NCI-H2227 treated with DMSO at 0.1 percent for 48 hours (cell line): ENCODE results near the gene NGFR.

Experiments
- DNase-seq: peaks from one replicate; lab custom pipeline; 2025; lab: John Stamatoyannopoulos, UW

The NGFR gene

DNA sequence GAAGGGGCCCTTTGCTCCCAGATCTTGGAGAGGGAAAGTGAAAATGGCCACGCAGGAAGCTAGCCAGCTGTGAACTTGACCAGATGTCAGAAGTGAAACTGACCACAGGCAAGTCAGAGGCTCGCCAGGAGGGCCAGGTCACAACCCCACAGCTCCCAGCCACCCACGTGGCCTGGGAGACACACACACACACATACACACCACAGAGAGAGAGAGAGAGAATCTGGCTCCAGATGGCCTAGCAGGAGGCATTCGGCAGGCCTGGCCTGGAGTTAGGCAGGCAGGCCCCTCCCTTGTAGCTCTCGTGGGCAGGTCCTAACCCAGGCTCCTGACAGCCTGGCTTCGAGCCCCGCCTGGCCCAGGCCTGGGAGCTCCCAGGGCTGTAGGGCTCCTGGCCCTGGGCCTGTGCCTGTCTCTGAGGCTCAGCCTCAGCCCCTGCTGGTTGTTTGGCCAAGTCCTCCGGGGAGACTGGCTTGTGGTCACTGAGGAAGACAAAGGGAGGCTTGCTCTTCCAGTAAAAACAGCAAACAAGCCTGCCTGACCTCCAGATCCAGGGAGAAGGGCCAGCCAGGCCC is 20.2 kb downstream of the NGFR start:
- DNase-seq, result peak; percentile 10

DNA sequence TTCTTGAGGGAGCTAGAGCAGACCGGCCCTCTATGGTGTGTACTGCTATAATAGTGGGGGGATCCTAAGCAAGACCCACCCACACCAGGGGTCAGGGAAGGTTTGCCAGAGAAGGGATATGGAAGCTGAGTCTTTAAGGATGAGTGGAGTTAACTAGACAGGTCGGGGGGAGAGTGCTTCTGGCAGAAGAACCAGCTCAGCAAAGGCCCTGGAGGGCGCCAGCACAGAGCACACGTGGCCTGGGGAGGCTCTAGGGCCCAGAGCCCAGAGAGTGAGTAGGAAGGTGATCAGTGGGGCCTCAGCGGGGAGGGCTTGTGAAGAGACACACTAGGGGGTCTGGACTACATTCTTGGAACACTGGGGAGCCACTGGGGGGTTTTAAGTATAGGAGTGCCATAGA is 21.1 kb downstream of the NGFR start:
- DNase-seq, result no peak

DNA sequence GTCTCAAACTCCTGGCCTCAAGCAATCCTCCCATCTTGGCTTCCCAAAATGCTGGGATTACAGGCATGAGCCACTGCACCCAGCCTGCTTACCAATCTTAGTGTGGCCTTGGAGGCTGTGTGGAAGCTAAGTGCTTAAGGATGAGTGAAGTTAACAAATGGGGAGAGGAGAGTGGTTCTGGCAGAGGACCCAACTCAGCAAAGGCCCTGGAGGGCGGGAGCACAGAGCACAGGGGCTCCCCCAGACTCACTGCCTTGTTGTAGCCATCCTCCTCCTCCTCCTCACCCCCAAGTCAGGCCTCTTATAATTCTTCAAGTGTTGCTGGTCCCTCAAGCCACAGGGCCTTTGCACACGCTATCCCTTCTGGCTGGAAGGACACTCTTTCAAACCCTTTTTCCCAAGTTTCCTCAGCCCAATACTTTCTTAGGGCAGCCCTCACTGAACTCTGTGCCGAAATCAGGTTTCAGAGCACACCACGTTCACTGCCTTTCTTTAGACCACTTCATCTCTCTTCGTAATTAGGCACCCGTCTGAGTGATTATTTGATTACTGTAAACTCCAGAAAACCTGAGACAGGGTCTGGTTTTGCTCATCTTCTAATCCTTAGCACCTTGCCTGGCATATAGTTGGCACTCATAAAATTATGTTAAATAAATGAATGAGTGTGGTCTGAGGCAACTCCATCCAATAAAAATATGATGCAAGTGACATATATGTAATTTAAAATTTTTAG is 23.4 kb downstream of the NGFR start:
- DNase-seq, result no peak

DNA sequence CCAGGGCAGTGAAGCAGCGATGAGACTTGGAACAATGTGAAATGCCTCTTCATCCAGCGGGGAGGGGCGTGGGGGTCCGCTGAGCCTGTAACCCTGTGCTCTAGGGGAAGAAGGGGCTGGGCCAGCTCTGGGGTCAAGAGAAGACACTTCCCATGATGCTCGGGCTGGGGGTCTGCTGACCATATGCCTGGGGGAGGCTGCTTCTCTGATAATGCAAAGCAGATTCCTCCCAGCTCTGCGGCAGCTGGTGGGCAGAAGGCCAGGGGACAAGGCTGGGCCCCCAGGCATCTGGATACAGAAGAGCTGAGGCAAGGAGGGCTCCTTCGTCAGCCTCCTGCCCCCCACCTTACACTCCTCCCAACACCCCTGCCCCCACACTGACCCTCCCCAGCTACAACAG is 24.7 kb downstream of the NGFR start:
- DNase-seq, result no peak

DNA sequence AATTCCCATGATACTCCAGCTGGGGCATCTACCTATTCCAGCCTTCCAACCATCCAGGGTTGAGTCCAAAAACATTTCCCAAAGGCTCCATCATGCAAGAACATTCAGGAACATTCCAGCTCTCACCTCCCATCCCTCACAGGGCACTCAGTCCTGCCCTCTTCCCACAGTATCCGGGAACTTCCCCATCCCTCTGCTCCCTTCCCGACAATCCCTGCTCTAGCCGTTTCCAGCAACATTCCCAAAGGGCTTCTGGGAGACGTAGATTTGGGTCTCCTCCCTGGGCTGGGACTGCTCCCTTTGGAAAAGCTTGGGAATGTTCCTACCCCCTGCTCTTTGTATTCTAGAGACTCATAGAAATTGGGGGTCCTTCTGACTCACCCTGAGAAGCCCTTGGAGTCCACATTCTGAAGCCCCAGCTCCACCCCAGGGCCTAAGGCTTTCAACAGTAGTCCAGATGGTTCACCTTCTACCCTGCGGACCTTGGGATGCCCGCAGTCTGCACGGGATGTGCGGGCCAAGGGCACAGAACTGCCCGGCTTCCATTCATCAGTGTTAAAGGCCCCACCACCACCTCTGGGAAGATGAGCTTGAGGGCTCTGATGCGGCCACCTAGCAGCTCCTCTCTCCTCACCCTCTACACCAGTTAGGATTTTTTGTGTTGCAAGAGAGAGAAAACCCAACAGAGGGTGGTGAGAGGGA is 25.4 kb downstream of the NGFR start:
- no peak for DNase-seq

DNA sequence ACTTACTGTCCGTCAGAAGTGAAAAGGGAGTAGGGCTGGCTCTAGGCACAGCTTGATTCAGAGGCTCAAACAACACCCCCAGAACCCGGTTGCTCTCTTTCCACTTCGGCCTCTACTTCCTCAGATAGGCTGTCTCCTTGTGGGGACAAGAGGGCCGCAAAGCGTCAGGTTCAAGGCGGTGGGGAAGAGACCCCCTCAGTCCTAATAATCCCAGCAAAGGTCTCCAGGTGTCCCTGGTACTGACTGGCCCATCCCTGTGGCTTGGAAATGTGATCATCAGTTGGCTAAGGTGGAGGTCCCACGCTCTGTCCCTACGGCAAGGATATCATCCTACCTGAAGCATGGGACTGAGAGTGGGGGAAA is 26.0 kb downstream of the NGFR start:
- DNase-seq, result no peak

DNA sequence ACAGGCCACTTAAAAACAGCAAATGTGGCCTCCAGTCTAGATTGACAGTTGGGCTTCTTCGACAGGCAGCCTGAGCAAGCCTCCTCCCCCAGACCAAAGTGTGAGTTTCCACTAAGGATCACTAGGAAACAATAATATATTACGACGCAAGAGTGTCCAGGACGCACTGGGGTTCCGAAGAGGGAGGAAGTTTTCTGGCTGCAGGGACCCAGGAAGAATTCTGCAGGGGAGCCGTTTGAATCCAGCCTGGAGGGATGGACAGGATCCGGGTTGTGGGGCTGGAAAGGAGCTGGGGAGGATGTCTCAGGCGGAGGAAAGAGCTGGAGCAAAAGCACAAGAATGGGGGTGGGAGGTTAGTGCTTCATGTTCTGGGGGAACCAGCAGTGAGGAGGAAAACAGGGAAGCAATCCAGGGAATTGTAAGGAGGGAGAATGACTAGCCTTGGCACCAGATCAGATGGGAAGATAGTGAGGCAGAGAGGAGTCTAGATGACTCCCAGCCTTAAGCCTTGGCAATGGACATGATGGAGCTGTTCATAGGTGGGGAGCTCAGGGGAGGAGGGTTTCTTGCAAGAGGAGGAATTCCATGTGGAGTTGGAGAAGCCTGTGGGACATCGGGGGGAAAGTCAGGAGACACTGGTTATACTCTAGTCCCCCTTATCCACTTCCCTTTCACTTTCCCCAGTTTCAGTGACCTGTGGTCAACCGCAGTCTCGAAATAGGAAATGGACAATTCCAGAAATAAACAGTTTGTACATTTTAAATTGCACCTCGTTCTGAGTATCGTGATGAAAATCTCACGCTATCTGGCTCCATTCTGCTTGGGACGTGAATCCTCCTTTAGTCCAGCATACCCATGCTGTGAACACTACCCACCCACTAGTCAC is 26.6 kb downstream of the NGFR start:
- DNase-seq, result no peak

DNA sequence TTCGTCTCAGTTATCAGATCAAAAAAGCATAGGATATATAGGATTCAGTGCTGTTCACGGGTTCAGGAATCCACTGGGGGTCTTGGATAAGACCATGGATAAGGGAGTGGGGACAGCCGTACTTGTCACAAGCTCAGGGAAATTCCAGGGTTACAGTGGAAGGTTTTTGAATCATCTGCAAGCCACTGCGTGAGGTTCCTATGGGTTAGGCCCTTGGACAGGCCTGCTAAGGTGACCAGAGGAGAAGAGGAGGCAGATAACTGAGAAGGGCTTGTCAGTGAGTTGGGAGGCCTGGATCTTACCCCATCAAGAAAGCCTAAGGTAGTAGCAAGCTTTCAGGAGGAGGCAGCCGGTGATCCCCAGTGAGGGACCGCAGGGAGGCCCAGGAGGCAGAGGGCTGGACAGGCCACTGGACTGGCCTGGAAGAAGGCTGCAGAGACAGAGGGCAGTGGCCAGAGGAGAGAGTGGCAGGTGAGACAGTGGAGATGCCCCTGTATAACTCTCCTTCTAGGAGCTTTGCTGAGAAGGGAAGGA is 27.3 kb downstream of the NGFR start:
- no peak for DNase-seq

DNA sequence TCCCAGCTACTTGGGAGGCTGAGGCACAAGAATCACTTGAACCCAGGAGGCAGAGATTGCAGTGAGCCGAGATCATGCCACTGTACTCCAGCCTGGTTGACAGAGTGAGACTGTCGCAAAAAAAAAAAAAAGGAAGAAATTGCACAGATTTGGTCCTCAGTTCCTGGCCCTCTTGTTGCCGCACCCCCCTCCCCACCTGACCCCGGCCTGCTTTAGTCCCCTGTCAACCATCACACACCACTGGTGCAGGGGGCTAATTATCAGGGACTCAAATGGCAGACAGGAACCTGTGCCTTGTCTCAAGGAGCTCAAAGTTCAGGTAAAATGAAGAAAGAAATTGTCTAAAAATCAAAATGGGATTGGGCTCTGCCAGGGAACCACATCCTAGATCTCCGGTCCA is 28.1 kb downstream of the NGFR start:
- DNase-seq, result no peak

DNA sequence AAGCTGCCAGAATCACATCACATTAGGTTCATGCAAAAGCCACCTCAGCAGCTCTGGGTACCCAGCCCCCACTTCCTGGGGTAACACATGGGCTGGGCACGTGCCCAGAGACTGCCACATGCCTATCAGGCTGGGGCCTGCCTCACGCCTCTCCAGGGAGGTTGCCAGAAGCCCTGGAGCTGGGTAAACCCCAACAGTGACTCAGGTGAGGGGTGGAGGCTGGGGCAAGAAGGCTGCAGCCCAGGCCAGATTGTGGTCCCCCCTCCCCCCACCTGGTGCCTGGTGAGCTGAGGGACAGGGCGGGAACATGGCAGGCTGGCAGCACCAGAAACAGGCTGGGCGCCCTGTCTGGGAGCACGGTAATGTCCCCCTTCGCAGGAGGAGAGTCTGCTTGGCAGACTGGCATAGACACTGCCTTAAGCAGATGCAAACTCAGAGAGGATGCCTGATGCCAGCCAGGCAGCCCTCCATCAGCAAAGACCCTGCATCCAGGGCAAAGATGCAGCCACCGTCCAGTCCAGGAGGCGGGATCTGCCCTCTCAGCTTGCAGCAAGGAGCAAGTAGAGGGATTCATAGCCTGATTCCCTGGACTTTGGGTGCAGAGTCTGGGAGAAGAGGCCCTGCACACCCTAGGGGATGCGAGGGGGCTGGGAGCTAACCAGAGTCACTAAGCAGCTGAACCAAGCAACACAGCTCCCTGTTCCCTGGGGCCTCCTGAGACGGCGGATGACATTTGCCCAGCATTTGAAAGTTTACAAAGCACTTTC is 28.8 kb downstream of the NGFR start:
- DNase-seq, result no peak

DNA sequence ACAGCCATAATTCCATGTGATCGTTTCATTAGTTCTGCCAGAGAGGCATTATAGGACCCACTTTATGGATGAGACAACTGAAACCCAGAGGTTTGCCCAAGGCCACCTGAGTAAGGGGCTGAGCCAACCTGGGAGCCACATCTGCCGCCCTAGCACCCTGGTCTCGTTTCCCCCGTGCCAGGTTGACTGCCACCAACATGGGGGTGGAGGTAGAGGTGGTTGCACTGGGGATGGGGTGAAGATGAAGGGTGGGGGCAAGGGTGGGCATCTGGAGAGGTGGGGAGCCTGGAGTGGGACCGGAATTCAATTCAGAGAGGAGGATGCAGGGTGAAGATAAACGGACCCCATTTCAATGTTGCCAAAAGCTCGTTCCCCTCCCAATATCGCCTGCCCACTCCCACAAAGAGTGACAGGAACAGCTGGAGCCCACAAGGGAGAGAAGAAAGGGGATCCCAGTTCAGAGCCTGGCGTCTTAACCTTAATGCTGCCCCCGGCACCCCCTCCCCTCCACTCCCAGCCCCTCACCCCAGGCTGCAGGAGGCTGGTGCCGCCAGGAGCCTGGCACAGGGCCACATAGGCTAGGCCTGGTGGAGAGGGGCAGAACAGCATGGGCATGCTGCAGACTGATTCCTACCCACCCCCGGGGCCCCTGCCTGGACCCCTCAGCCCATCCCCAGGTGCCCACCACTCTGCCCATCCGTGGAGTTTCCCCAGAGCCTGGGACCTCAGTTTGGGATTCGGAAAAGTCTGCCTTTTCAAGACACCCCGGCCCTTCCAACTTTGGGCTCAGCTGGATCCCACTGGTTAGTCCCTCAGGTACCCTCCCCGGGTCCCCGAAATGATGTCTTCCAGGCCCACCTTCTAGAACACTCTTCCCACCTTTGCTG is 29.6 kb downstream of the NGFR start:
- no peak for DNase-seq

DNA sequence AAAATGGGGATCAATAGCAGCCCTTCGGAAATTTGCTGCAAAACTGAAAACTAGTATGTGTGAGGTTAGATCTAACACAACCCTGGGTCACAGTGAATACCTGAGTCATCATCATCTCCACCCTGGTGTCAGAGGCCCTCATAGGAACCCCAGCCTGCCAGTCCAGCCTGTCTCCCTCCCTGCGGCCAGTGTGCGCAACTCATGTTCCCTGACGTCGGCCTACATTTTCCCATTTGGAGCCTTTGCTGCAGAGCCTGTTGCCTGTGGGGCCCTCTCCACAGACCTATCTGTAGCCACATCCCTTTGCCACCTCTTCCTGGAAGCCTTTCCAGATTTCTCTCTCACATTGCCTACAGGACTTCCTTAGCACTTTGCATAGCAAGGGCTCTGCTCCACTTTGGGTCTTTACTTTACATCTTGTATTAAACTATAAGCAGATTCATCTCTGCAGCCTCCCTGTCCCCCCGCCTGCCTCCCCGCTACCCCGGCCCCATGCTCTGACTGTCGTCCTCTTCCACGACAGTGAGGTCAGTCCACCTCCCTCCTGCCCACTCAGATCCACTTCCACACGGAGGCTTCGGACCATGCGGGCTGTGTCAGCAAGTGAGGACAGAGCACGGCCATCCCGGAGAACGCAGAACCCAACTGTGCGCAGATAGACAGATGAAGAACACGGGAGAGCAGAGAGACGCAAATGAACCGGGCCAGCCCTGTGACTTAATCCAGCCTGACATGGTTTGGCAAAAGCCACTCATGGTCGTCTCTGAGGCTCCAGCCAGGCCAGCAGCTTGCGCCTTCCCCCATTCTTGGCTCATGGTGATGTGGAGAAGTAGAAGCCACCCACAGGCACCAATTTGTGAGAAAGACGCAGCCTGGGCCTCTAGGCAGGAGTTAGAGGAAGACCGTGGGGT is 31.0 kb downstream of the NGFR start:
- no peak for DNase-seq

DNA sequence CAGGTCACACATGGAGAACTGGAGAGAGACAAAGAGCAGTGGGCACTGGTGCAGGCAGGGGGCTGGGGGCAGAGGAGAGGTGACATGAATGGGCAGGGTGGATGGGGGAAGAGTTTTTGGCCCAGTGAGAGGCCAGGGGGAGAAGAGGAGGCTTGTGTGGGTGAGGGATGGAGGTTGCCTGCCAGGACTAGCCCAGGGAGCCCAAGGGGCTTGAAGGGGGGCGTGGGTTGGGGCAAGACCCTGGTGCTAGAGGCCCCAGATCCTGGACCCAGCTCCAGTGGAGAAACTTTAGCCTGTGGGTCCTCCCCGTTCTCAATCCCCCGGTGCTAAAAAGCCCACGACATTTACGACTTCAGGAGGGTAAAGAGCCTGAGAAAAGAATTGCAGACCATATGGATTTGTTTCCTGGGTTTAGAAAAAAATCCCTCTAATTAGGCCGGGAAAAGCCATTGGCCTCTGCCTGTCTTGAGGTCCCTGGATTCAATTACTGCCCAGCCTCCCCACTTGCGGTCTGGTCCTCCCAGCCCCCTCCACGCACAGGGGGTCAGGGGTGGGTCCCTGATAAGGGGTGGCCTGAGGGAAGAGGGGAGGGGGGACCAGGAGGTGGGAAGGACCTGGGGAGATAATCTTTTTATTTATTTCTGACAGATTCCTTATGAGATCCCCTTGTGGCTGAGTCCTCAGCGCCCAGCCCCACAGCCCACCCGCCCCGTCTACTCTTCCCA is 33.0 kb downstream of the NGFR start:
- no peak for DNase-seq

DNA sequence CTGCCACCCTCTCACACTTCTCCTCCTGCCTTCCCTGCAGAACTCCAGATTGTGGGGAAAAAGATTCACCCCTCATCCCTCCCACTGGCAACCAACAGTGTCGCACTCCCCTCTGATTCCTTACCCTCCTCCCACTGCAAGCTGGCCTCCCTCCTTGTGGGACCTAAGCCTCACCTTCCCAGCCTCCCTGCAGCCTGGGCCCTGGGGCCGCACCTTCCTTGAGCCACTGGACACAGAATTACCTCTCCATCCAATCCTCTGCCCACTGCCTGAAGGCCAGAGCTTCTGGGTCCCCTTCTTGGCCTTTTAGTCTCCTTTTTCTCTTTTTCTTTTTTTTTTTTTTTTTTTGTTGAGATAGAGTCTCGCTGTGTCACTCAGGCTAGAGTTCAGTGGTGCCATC is 33.9 kb downstream of the NGFR start:
- DNase-seq, result no peak

DNA sequence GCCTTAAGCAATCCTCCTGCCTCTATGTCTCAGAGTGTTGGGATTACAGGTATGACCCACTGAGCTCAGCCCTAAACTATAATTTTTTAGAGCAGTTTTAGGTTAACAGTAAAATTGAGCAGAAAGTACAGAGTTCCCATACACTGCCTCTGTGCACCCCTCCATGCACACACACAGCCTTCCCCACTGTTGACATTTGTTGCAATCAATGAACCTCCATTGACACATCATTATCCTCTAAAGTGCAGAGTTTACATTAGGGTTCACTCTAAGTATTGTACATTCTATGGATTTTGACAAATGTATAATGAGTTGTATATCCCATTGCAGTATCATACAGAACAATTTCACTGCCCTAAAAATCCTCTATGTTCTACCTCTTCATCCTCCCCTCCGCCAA is 35.0 kb downstream of the NGFR start:
- DNase-seq, result no peak

DNA sequence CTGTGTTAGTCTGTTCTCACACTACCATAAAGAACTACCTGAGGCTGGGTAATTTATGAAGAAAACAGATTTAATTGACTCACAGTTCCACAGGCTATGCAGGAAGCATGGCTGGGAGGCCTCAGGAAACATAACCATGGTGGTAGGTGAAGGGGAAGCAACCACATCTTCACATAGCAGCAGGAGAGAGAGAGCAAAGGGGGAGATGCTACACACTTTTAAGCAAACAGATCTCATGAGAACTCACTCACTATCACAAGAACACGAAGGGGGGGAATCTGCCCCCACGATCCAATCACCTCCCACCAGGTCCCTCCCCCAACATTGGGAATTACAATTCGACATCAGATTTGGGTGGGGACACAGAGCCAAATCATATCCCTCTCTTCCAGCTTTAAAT is 48.8 kb downstream of the NGFR start:
- no peak for DNase-seq

DNA sequence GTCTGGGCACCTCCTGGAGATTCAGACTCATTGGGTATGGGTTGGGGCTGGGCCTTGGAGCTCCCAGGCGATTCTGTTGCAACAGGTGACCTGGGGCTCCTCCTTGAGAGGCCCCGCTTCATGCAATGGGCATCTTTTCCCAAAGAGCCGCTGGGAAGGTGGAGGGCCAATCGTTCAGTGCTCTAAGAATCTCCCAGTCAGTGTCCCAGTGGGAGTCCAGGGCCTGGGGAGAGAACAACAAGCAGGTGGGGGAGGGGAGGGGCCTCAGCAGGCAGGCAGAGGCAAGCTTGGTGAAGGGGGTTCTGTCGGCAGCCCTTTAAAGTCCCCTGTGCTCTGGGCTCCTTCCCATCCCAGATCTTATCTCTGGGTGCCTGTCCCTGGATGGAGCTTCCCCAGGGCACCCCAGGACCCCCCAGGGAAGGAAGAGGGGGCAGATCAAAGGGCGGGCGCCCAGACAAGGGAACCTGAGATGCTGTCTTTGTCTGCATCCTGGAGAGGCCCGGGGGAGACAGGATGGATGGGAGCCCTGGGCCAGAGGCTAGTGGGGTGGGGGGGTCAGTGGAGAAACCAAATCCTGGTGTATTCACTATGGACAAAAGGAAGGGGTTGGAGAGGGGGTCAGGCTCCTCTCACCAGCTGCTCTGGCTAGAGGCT is 50.0 kb downstream of the NGFR start:
- DNase-seq, result no peak
